GM10847 (cell line): ENCODE results near the gene MTA1.

Source experiments
- POLR2A ChIP-seq: IDR thresholded peaks from 2 replicates; pipeline ENCODE4 v1.6.1; 2011; ENCODE audit not compliant: insufficient read length; ENCODE audit errors: extremely low read depth

Gene MTA1

GRCh38 chr14:105500036-105500725 is 80.6 kb downstream of the MTA1 start:
- TF ChIP-seq POLR2A: no peak

GRCh38 chr14:105500726-105501101 is 81.1 kb downstream of the MTA1 start:
- TF ChIP-seq POLR2A: no peak

GRCh38 chr14:105501504-105502291 is 82.1 kb downstream of the MTA1 start:
- TF ChIP-seq POLR2A: no peak

GRCh38 chr14:105502446-105503295 is 83.0 kb downstream of the MTA1 start:
- TF ChIP-seq POLR2A: no peak

DNA sequence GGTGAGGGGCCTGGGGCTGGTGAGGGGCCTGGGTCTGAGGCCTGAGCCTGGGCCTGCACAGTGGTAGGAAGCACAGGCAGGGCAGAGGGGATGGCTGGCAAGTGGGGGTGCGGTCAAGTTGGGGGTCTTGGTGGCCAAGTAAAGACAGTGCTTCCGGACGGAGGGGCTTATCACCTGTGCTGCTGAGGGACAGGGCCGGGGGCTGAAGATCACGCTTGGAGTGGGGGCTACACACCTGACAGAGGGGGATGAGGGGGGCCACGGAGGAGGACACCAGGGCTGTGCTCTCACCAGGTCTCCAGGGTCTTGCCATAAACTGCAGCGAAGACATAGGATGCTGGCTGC is 83.6 kb downstream of the MTA1 start:
- TF ChIP-seq POLR2A: no peak

DNA sequence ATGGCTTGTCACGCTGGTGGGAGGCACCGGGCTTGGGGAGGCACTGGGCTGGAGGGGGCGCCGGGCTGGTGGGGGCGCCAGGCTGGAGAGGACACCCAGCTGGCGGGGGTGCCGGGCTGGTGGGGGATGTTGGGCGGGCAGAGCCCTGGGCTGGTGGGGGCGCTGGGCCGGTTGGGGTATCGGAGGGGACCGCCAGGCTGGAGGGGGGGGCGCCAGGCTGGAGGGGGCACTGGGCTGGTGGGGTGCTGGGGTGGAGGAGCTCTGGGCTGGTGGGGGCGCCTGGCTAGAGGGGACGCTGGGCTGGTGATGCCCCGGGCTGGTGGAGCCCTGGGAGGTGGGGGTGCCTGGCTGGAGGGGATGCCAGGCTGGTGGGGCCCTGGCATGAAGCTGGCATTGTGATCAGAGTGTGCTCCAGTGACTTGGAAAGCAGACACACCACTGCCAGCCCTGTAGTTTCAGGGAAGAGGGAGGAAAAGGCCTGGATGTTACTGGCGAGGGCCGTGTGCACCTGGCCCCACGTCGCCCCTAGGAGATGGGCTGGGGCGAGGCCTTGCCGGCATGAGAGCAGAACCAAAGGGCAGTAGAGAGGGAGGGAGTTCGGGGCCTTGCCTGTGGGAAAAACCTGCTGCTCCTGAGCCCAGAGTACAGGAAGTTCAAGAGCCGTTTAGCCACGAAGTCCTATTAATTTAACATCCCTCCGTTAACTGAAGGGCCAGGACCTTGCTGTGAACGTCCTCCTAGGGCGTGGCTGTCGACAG is 84.5 kb downstream of the MTA1 start:
- TF ChIP-seq POLR2A: no peak

- TF ChIP-seq POLR2A: no peak
Observed at GRCh38 chr14:105505101-105505500, 85.5 kb downstream of the MTA1 start.

DNA sequence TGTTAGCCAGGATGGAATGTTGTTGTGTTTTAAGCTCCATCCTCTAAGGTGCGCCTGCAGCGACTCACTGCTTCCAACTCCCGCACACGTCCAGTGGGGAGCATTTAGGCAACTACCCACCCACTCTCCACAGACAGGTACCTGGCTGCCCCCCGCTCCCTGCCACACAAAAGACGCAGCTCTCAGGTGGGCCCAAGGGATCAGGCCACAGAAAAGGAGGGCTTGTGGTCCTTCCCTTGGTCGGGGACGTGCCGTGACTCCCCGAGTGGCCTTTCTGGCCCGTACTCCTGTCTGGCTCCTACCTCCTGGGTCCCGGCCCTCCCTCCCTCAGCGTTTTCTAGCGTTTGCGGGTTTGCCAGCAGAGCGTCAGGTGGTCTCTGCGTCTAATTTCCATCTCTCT is 87.6 kb downstream of the MTA1 start:
- TF ChIP-seq POLR2A: no peak

- no peak for TF ChIP-seq POLR2A
Observed at GRCh38 chr14:105508069-105508468, 88.4 kb downstream of the MTA1 start.

DNA sequence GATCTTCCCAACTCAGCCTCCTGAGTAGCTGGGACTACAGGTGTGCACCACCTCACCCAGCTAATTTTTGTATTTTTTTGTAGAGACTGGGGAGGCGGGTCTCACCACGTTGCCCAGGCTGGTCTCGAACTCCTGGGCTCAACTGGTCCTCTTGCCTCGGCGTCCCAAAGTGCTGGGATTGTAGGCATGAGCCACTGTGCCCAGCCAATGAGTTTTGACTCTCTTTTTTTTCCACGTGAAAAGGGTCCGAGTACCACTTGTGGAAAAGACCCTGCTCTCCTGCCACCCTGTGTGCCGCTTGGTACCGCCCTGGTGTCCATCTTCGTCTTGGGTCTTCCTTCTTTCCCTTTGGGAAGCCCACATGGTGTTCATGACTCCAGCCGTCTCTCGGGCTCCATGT is 89.0 kb downstream of the MTA1 start:
- TF ChIP-seq POLR2A: no peak

DNA sequence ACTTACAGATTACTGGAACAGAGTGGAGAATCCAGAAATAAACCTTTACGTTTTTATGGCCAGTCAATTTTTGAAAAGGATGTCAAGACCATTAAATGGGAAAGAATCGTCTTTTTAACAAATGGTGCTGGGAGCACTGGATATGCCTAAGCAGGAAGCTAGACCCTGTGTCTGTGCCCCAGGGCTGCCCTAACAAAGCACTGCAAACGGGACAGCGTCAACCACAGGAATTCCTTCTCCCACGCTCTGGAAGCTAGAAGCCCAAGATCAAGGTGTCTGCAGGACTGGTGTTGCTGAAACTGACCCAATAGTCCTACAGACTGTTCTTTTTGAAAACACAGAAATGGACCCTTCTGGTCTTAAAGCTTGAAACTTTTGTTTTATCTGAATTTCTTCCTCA is 97.5 kb downstream of the MTA1 start:
- TF ChIP-seq POLR2A: no peak

DNA sequence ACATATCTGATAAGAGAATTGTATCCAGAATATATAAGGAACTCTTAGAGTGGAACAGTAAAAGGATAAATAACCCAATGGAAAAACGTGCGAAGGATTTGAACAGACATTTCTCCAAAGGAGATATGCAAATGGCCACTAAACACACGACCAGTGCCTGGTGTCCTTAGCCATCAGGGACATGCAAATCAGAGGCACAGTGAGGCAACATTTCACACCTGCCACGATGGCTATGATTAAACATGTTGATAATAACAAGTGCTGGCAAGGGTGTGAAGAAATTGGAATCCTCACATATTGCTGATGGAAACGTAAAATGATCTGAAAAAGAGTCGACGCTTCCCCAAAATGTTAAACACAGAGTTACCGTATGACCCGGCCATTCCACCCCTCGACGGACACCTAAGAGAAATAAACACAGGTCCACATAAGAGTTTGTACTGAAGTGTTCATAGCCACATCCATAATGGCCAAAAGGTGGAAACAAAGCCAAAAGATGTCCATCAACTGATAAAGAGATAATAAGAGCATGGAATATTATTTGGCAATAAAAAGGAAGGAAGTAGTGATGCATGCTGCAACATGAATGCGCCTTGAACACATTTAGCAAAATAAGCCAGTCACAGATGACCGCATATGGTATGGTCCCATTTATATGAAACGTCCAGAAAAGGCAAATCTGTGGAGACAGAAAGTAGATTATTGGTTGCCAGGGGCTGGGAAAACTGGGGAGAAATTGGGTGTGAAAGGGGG is 100.5 kb downstream of the MTA1 start:
- TF ChIP-seq POLR2A: no peak
